Endothelial cell of umbilical vein (primary cell): ENCODE data around the gene SERPINA12. TPM values are rescaled to one million over a fixed set of nuclear protein-coding genes. Genes with fewer than 3 reads are reported as not detected.

Experiments used
- BruUV-seq: library from RNA; stranded (reverse); fragments of 400-500 nt; replicated peaks from 2 replicates; lab custom pipeline; 2021; lab: Mats Ljungman, UMichigan
- CTCF ChIA-PET: fragments of 300-600, 350-600 bp; sonication (Branson Sonifier 250); formaldehyde crosslinking; loops from one replicate; lab custom pipeline; 2021; ENCODE audit warnings: antibody characterized with exemption, inconsistent platforms; lab: Charles Lee
- POLR2A ChIA-PET: fragments of 300-600, 350-600 bp; sonication (Branson Sonifier 250); formaldehyde crosslinking; loops from one replicate; lab custom pipeline; 2021; ENCODE audit warnings: antibody characterized with exemption, inconsistent platforms; lab: Charles Lee
- DNase-seq: peaks from one replicate; pipeline ENCODE4 v3.0.0-alpha.2; 2011; ENCODE audit warnings: low read depth, low spot score
- FAIRE-seq: peaks from 2 replicates; lab custom pipeline; 2011; peaks lifted over from hg19 to GRCh38; lab: Jason Lieb, UNC
- H2AFZ ChIP-seq: 2 replicates; pipeline ENCODE4 v1.6.0; 2012; ENCODE audit warnings: low read depth, low read length, control low read depth, inconsistent platforms
- H3K27ac ChIP-seq: 2 replicates; pipeline ENCODE4 v1.5.1; 2011; ENCODE audit warnings: low read depth, mild to moderate bottlenecking, control low read depth, low read length, moderate library complexity; ENCODE audit not compliant: insufficient read depth
- H3K27me3 ChIP-seq, 2 experiments: 2 replicates each; pipeline versions ENCODE4 v1.6.0 to v1.6.1; 2011; ENCODE audit warnings: low read length in 2 of 2, mixed read lengths in 1 of 2; ENCODE audit not compliant: control insufficient read depth in 2 of 2, insufficient read depth in 2 of 2
- H3K36me3 ChIP-seq, 2 experiments: 2 replicates in 1 of 2; 3 replicates in 1 of 2; pipeline ENCODE4 v1.5.1; 2011; ENCODE audit warnings: low read length in 2 of 2, mild to moderate bottlenecking in 1 of 2, moderate library complexity in 1 of 2; ENCODE audit not compliant: control insufficient read depth in 2 of 2, insufficient read depth in 2 of 2; ENCODE audit errors: extremely low read depth in 1 of 2
- H3K4me1 ChIP-seq: 3 replicates; pipeline ENCODE4 v1.5.1; 2011; ENCODE audit warnings: mild to moderate bottlenecking, low read length; ENCODE audit not compliant: control insufficient read depth, insufficient read depth; ENCODE audit errors: extremely low read depth
- H3K4me2 ChIP-seq: 2 replicates; pipeline ENCODE4 v1.6.1; 2011; ENCODE audit warnings: low read length, control low read depth, mixed read lengths; ENCODE audit not compliant: insufficient read depth
- H3K4me3 ChIP-seq, 3 experiments: fragments of 200-600 bp in 1 of 3; sonication (generic), shearing (Covaris generic) in 1 of 3; replicated peaks in 1 of 3; 2 replicates each; pipeline ENCODE4 v1.5.1; 2011 to 2016; ENCODE audit warnings: control low read depth in 3 of 3, low read length in 3 of 3, mild to moderate bottlenecking in 2 of 3, inconsistent platforms in 1 of 3, low read depth in 1 of 3, moderate library complexity in 1 of 3; ENCODE audit not compliant: insufficient read depth in 1 of 3
- H3K79me2 ChIP-seq: 2 replicates; pipeline ENCODE4 v1.6.0; 2012; ENCODE audit warnings: low read length, inconsistent platforms; ENCODE audit not compliant: control insufficient read depth, insufficient read depth
- H3K9ac ChIP-seq: replicated peaks from 2 replicates; pipeline ENCODE3; 2011; ENCODE audit warnings: low read length, control low read depth; ENCODE audit not compliant: insufficient read depth; ENCODE audit errors: extremely low read depth
- H3K9me1 ChIP-seq: replicated peaks from 3 replicates; pipeline ENCODE4 v1.6.0; 2011; ENCODE audit warnings: mild to moderate bottlenecking, low read length; ENCODE audit not compliant: control insufficient read depth, insufficient read depth; ENCODE audit errors: extremely low read depth
- H3K9me3 ChIP-seq: replicated peaks from 2 replicates; pipeline ENCODE4 v1.5.1; 2012; ENCODE audit warnings: low read length, inconsistent platforms; ENCODE audit not compliant: control insufficient read depth, insufficient read depth
- H4K20me1 ChIP-seq: replicated peaks from 2 replicates; pipeline ENCODE3; 2011; ENCODE audit warnings: mild to moderate bottlenecking, low read length; ENCODE audit not compliant: control insufficient read depth, insufficient read depth; ENCODE audit errors: extremely low read depth
- CTCF ChIP-seq, 2 donors: IDR thresholded peaks; 1 replicate in 1 of 2; 2 replicates in 1 of 2; pipeline ENCODE4 v1.5.1; 2011; ENCODE audit warnings: low read length in 2 of 2, mild to moderate bottlenecking in 2 of 2, moderate library complexity in 2 of 2, control low read depth in 1 of 2, inconsistent platforms in 1 of 2, low read depth in 1 of 2; ENCODE audit not compliant: insufficient read depth in 1 of 2; ENCODE audit errors: extremely low read depth in 1 of 2
- EZH2 ChIP-seq: IDR thresholded peaks from 2 replicates; pipeline ENCODE4 v1.6.1; 2012; ENCODE audit warnings: borderline replicate concordance, low read depth, mild to moderate bottlenecking, moderate library complexity, low read length, inconsistent platforms; ENCODE audit not compliant: severe bottlenecking
- FOS ChIP-seq: IDR thresholded peaks from 2 replicates; pipeline ENCODE4 v1.6.1; 2011; ENCODE audit warnings: mild to moderate bottlenecking, low read length, moderate library complexity, borderline replicate concordance; ENCODE audit not compliant: insufficient read depth
- GATA2 ChIP-seq: IDR thresholded peaks from 2 replicates; pipeline ENCODE4 v1.7.0; 2011; ENCODE audit warnings: low read depth, mild to moderate bottlenecking, moderate library complexity, mixed read lengths, low read length; ENCODE audit not compliant: insufficient read length, insufficient read depth
- JUN ChIP-seq: IDR thresholded peaks from 2 replicates; pipeline ENCODE4 v1.6.1; 2011; ENCODE audit warnings: borderline replicate concordance, low read depth; ENCODE audit not compliant: insufficient read length, insufficient read depth
- MAX ChIP-seq: IDR thresholded peaks from 2 replicates; pipeline ENCODE4 v1.6.1; 2011; ENCODE audit not compliant: insufficient read depth, insufficient read length
- MYC ChIP-seq: IDR thresholded peaks from one replicate; pipeline ENCODE4 v1.6.1; 2011; ENCODE audit warnings: mild to moderate bottlenecking, low read depth, low read length
- POLR2A ChIP-seq: IDR thresholded peaks from 2 replicates; pipeline ENCODE4 v1.6.1; 2012; ENCODE audit warnings: low read depth, mild to moderate bottlenecking, control low read depth, low read length
- POLR2AphosphoS5 ChIP-seq: IDR thresholded peaks from 2 replicates; pipeline ENCODE4 v1.6.1; 2012; ENCODE audit warnings: low read depth, mild to moderate bottlenecking, control low read depth, low read length, moderate library complexity; ENCODE audit not compliant: insufficient read depth
- dilution Hi-C: fragments of 300-500 bp; cut with MboI; formaldehyde crosslinking; loops from one replicate; pipeline ENCODE4 v1.15.0; 2019; ENCODE audit warnings: low sequenced_read_pairs; ENCODE audit not compliant: extremely low pct_ligation_motif_present
- intact Hi-C: fragments of 100-400 bp; cut with micrococcal nuclease; formaldehyde crosslinking; loops from one replicate; pipeline ENCODE4 v1.10.0; 2022
- polyA plus RNA-seq, 4 experiments: library from polyadenylated mRNA; depleted of rRNA in 3 of 4; stranded (reverse) in 3 of 4; unstranded in 1 of 4; fragments of >200 nt; gene quantifications; 2 replicates each; pipeline versions ENCODE4 v1.2.1 to v1.2.3, GENCODE V29; 2011 to 2012; ENCODE audit warnings: missing spikeins in 1 of 4
- total RNA-seq: library from RNA; stranded (reverse); gene quantifications from 2 replicates; pipeline ENCODE4 v1.2.3, GENCODE V29; 2021

Gene SERPINA12
- total and polyA plus RNA-seq, 2 donors (not counting 3 experiments of a cell fraction or from before 2014, with no cell fraction given) = not detected

DNA sequence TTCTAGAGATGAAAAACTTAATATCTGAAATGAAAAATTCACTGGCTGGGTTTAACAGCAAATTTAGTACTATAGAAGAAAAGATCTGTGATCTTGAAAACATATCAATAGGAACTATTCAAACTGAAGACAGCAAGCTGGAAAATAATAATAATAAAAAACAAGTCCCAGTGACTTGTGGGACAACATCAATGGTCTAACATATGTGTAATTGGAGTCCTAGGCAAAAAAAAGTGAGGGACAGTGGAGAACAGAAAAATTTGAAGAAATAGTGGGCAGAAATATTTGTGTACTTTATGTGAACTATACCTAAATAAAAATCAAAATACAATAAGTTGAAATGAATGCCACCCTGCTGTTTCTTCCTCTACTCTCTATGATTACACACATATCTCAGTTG, 30.8 kb downstream of the SERPINA12 start:
- Histone ChIP-seq H2AFZ (no peak overlapping the region), H3K4me3 (no peak overlapping the region), H4K20me1 (no peaks in the 10 kb centered on the region), H3K9me1 (no peaks in the 10 kb centered on the region), H3K4me1 (no peaks in the 10 kb centered on the region), H3K9me3 (no peaks in the 10 kb centered on the region), H3K27me3 (no peaks in the 10 kb centered on the region), H3K36me3 (no peaks in the 10 kb centered on the region), H3K79me2 (no peaks in the 10 kb centered on the region), H3K27ac (no peak overlapping the region), H3K4me2 (no peak overlapping the region), H3K9ac (no peak overlapping the region)
- DNase-seq = no peak
- ChIA-PET CTCF (interaction anchor here (1.4 kb wide), 1 partner anchor 8 kb away, joined by 8 read pairs; no protein-coding TSS in a partner anchor), POLR2A (no interaction called here)
- dilution Hi-C loops = no loop called here
- intact Hi-C loops = no loop called here
- no TSS peak for BruUV-seq
- TF ChIP-seq FOS (no peak), POLR2AphosphoS5 (no peak), MAX (no peak), JUN (no peak), POLR2A (no peak), GATA2 (no peak), CTCF (IDR thresholded peaks at IDR 0.05; ENCODE audit: extremely low read depth in 1 of 2, insufficient read depth in 1 of 2, low read depth in 1 of 2, low read length in 2 of 2) (no peak), MYC (no peak), EZH2 (no peak)
- FAIRE-seq = no peak
